HEK293T (cell line): ENCODE measurements around the gene NHSL1.

Source experiments
- CTCF ChIA-PET: fragments of 350-600 bp; formaldehyde crosslinking; extraction: SDS; loops from one replicate; lab custom pipeline; 2021; ENCODE audit warnings: antibody characterized with exemption, inconsistent platforms; lab: Yijun Ruan, JAX
- POLR2A ChIA-PET: fragments of 350-600 bp; formaldehyde crosslinking; extraction: SDS; loops from one replicate; lab custom pipeline; 2020; ENCODE audit warnings: antibody characterized with exemption, inconsistent platforms; lab: Yijun Ruan, JAX
- DNase-seq: peaks from one replicate; pipeline ENCODE4 v3.0.0; 2012; ENCODE audit warnings: mixed read lengths; ENCODE audit errors: extremely low spot score
- ARNT ChIP-seq: fragments of 450-650 bp; IDR thresholded peaks from 2 replicates; pipeline ENCODE4 v1.6.1; 2017; ENCODE audit warnings: mild to moderate bottlenecking
- BHLHE40 ChIP-seq: fragments of 450-650 bp; IDR thresholded peaks from 2 replicates; pipeline ENCODE4 v1.6.1; 2016; ENCODE audit warnings: mild to moderate bottlenecking, moderate library complexity, borderline replicate concordance
- CTBP1 ChIP-seq: fragments of 450-650 bp; IDR thresholded peaks from 2 replicates; pipeline ENCODE4 v1.6.1; 2016; ENCODE audit warnings: borderline replicate concordance
- ELF4 ChIP-seq: fragments of 450-650 bp; IDR thresholded peaks from 2 replicates; pipeline ENCODE4 v1.6.1; 2017; ENCODE audit warnings: antibody characterized with exemption
- FOXA1 ChIP-seq: fragments of 450-650 bp; IDR thresholded peaks from 2 replicates; pipeline ENCODE4 v1.6.1; 2016; ENCODE audit warnings: mild to moderate bottlenecking
- FOXK2 ChIP-seq: fragments of 450-650 bp; IDR thresholded peaks from 2 replicates; pipeline ENCODE4 v1.6.1; 2016; ENCODE audit warnings: mild to moderate bottlenecking
- FOXM1 ChIP-seq: fragments of 450-650 bp; IDR thresholded peaks from 2 replicates; pipeline ENCODE4 v1.6.1; 2017; ENCODE audit warnings: mild to moderate bottlenecking, borderline replicate concordance
- HDGF ChIP-seq: fragments of 450-650 bp; IDR thresholded peaks from 2 replicates; pipeline ENCODE4 v1.6.1; 2017; ENCODE audit warnings: antibody characterized with exemption, borderline replicate concordance
- L3MBTL2 ChIP-seq: fragments of 450-650 bp; conservative IDR thresholded peaks from 2 replicates; pipeline ENCODE4 v1.6.1; 2016; ENCODE audit warnings: mild to moderate bottlenecking
- LEF1 ChIP-seq: fragments of 450-650 bp; IDR thresholded peaks from 2 replicates; pipeline ENCODE4 v1.6.1; 2017; ENCODE audit warnings: mild to moderate bottlenecking, borderline replicate concordance
- NFRKB ChIP-seq: fragments of 450-650 bp; IDR thresholded peaks from 2 replicates; pipeline ENCODE4 v1.6.1; 2016; ENCODE audit warnings: mild to moderate bottlenecking, moderate library complexity
- PKNOX1 ChIP-seq: fragments of 450-650 bp; IDR thresholded peaks from 2 replicates; pipeline ENCODE4 v1.6.1; 2016
- SP1 ChIP-seq: fragments of 450-650 bp; IDR thresholded peaks from 2 replicates; pipeline ENCODE4 v1.6.1; 2017
- SUZ12 ChIP-seq: fragments of 450-650 bp; IDR thresholded peaks from 2 replicates; pipeline ENCODE4 v1.6.1; 2016; ENCODE audit warnings: mild to moderate bottlenecking
- TARDBP ChIP-seq: fragments of 450-650 bp; IDR thresholded peaks from 2 replicates; pipeline ENCODE4 v1.6.1; 2016
- ZNF384 ChIP-seq: fragments of 450-650 bp; IDR thresholded peaks from 2 replicates; pipeline ENCODE4 v1.6.1; 2016

The NHSL1 gene

GRCh38 chr6:138499303-138500018, at the start of gene NHSL1:
Gene NHSL1 (minus strand): TSS chr6:138499494. CDS start chr6:138499290, 204 bp downstream.
- TF ChIP-seq L3MBTL2 (peak; percentile 81; the same call in 1 of the 2 replicates), PKNOX1 (peak; percentile 90), HDGF (0 out of 2 replicates have a peak, but pooled peaks have one; percentile 48), ELF4 (no peak), SP1 (no peak), FOXK2 (no peak), ARNT (no peak), BHLHE40 (no peak), FOXM1 (peak; percentile 40; the same call in 1 of the 2 replicates)
- ChIA-PET CTCF (interaction anchor here (0.8 to 2.1 kb wide), 4 partner anchors 9 to 58 kb away, joined by 3 to 8 read pairs (median 4); no protein-coding TSS in a partner anchor), POLR2A (interaction anchor here (1.0 to 1.2 kb wide), 2 partner anchors 44 to 274 kb away, joined by 3 read pairs; partner anchors contain the start of gene CCDC28A)
- DNase-seq = peak; percentile 65

DNA sequence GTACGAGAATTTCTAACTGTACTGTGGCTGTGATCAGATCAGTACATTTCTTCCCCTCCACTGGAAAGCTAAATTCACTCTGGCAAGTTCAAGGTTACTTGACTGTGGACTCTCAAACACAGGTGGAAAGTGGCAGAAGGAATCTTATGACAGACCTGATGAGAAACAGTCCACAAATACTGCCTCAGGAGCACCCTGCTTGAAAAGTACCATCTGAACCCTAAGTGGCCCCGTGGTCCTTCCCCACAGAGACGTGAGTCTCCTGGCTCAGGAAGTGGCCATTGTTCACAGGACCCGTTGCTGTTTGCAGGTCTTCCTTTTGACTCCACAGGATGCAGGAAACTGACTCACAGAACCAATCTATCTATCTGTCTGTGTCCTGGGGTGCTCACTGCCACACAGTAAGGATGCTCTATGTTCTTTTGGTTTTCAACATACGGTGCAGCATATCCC, 47.5 kb upstream of the NHSL1 start:
- DNase-seq = no peak
- TF ChIP-seq SUZ12 (no peak), PKNOX1 (peak; percentile 39; the same call in 1 of the 2 replicates)
- ChIA-PET POLR2A (no interaction called here), CTCF (no interaction called here)

DNA sequence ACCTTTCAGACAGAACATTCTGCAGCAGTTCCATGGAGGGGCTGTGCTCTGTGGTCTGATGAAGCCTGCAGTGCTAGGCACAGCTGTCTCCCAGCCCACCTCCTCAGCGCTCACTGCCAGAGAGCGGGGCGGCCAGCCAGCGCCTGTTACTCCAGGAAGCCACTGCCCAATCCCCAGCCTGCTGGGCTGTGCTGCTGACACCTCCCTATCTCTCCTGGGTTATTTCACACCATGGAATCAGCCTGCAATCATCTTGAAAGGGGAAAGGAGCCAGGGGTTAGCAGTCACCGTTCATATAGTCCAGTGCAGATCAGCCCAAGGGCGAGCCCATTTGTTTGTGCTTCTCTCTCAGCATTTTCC, 46.3 kb upstream of the NHSL1 start:
- POLR2A ChIA-PET = no interaction called here
- DNase-seq = peak; percentile 36
- TF ChIP-seq L3MBTL2 = no peak
- no peak for TF ChIP-seq SUZ12
- TF ChIP-seq HDGF = no peak
- no peak for TF ChIP-seq FOXK2
- no peak for TF ChIP-seq TARDBP
- TF ChIP-seq SP1 = no peak
- TF ChIP-seq BHLHE40 = no peak
- no peak for TF ChIP-seq CTBP1
- TF ChIP-seq PKNOX1 = no peak
- TF ChIP-seq NFRKB = no peak
- no peak for TF ChIP-seq ZNF384
- no peak for TF ChIP-seq ARNT
- TF ChIP-seq ELF4 = no peak
- TF ChIP-seq LEF1 = no peak
- no peak for TF ChIP-seq FOXA1
- no peak for TF ChIP-seq FOXM1
- CTCF ChIA-PET = interaction anchor here (0.7 to 1.0 kb wide), 2 partner anchors 16 to 36 kb away, joined by 3 read pairs; no protein-coding TSS in a partner anchor

GRCh38 chr6:138544501-138544900, 45.2 kb upstream of the NHSL1 start:
- TF ChIP-seq LEF1 (no peak), PKNOX1 (no peak), ELF4 (no peak), HDGF (no peak), CTBP1 (no peak), FOXA1 (no peak), SUZ12 (no peak), NFRKB (no peak), L3MBTL2 (no peak), TARDBP (no peak)
- POLR2A ChIA-PET = no interaction called here
- CTCF ChIA-PET = no interaction called here
- no peak for DNase-seq

GRCh38 chr6:138543657-138544056, 44.4 kb upstream of the NHSL1 start:
- POLR2A ChIA-PET = no interaction called here

GRCh38 chr6:138541823-138542481, 42.7 kb upstream of the NHSL1 start:
- ChIA-PET POLR2A (no interaction called here), CTCF (interaction anchor here (0.8 to 1.0 kb wide), 2 partner anchors 14 to 33 kb away, joined by 3 read pairs; no protein-coding TSS in a partner anchor)
- TF ChIP-seq FOXM1 (no peak), SUZ12 (no peak), L3MBTL2 (no peak), ZNF384 (no peak), ARNT (no peak), TARDBP (no peak), SP1 (no peak), HDGF (no peak), FOXK2 (no peak)
- DNase-seq = no peak

More at GRCh38 chr6:138543657-138544056, 44.4 kb upstream of the NHSL1 start:
- TF ChIP-seq SP1 (no peak), FOXM1 (no peak)
- no peak for DNase-seq
- CTCF ChIA-PET = interaction anchor here (0.8 kb wide), 1 partner anchor 26 kb away, joined by 3 read pairs; no protein-coding TSS in a partner anchor
